ENCODE measurements around the gene RBM20. TPM values are rescaled to one million over a fixed set of nuclear protein-coding genes. Genes with fewer than 3 reads are reported as not detected.

RBM20 gene
- total RNA-seq, 1 experiment from 2014 or later, result 0.17 TPM

GRCh38 chr10:110642204-110643034 lies 1.7 kb upstream of the RBM20 start:
- no peak overlapping the region for H2BK5ac ChIP-seq (ENCODE audit: insufficient read length, low read length)
- no peak overlapping the region for H4K5ac ChIP-seq (ENCODE audit: insufficient read length, low read depth, low read length)
- peaks cover 0 to 2% of the 10 kb centered on the region in 2 experiments; a peak in 1 of 5 replicates for H3K9me3 Mint-ChIP-seq
- H3K4me2 ChIP-seq (ENCODE audit: insufficient read depth, insufficient read length, low read length), result peak overlapping the region; percentile 84
- peaks cover 36 to 41% of the 10 kb centered on the region in 2 experiments for H3K4me1 Mint-ChIP-seq
- H2BK12ac ChIP-seq (ENCODE audit: insufficient read length, low read depth, low read length), result no peak overlapping the region
- no peak overlapping the region for H3K23ac ChIP-seq (ENCODE audit: insufficient read length, low read depth, low read length)
- H3K18ac ChIP-seq (ENCODE audit: insufficient read length, low read depth, low read length), result no peak overlapping the region
- H2AK5ac ChIP-seq (ENCODE audit: insufficient read length, low read length), result no peak overlapping the region
- no peaks in the 10 kb centered on the region for H4K20me1 ChIP-seq (ENCODE audit: control insufficient read depth, insufficient read depth, insufficient read length)
- peaks cover 28% of the 10 kb centered on the region; the same call in 1 of the 2 replicates for H3K27me3 ChIP-seq (ENCODE audit: insufficient read depth, low read length)
- H3K4ac ChIP-seq (ENCODE audit: low read depth, low read length), result no peak overlapping the region
- H4K91ac ChIP-seq (ENCODE audit: insufficient read length, low read depth, low read length), result no peak overlapping the region
- no peak overlapping the region for H2BK15ac ChIP-seq (ENCODE audit: low read depth, low read length)
- no peak overlapping the region for H4K8ac ChIP-seq (replicated peaks; ENCODE audit: insufficient read length, low read depth, low read length)
- 100% methylated on average over 1 of the region's 14 CpGs for whole genome bisulfite sequencing (ENCODE audit: extremely low coverage, insufficient read length, low lambda C conversion rate)
- peak overlapping the region; percentile 73 to 93 for H3K4me3 Mint-ChIP-seq
- H3K27ac Mint-ChIP-seq, result no peak overlapping the region
- H3K56ac ChIP-seq (ENCODE audit: insufficient read length, low read depth, low read length), result no peak overlapping the region
- H3K9ac ChIP-seq (ENCODE audit: extremely low read depth, insufficient read length, low read length), result no peak overlapping the region
- peaks cover 61% of the 10 kb centered on the region for H3K27me3 Mint-ChIP-seq (ENCODE audit: low read depth)
- no peaks in the 10 kb centered on the region for H3K79me1 ChIP-seq (ENCODE audit: insufficient read depth, low read depth, low read length, poor library complexity, severe bottlenecking)
- no peak overlapping the region for H3T11ph ChIP-seq (ENCODE audit: low read length)
- no peak overlapping the region for H2BK120ac ChIP-seq (ENCODE audit: low read depth, low read length, poor library complexity, severe bottlenecking)
- no peaks in the 10 kb centered on the region for H3K79me2 ChIP-seq (ENCODE audit: insufficient read depth, low read length)
- no peak for TF ChIP-seq CTCF (conservative IDR thresholded peaks at IDR 0.05)
- no peak overlapping the region for H3K27ac ChIP-seq (ENCODE audit: insufficient read length, low read depth, low read length)
- no peaks in the 10 kb centered on the region for H3K9me3 ChIP-seq (ENCODE audit: control insufficient read depth, low read depth, low read length)
- peaks cover 2% of the 10 kb centered on the region; the same call in 1 of the 2 replicates for H3K4me1 ChIP-seq (ENCODE audit: insufficient read depth, low read length)
- no peak overlapping the region for H2AFZ ChIP-seq (ENCODE audit: low read length)
- DNase-seq, result no peak
- peaks cover 17% of the 10 kb centered on the region for H3K23me2 ChIP-seq (ENCODE audit: insufficient read length, low read depth, low read length, poor library complexity, severe bottlenecking)
- peaks cover 0 to 3% (median 0%) of the 10 kb centered on the region in 3 experiments; a peak in 1 of 7 replicates for H3K36me3 Mint-ChIP-seq (ENCODE audit: insufficient read depth in 1 of 3, low read depth in 3 of 3)
- H2BK20ac ChIP-seq (ENCODE audit: low read depth, low read length, poor library complexity, severe bottlenecking), result no peak overlapping the region
- no peak overlapping the region for H3K14ac ChIP-seq (ENCODE audit: insufficient read depth, low read length)
